MM.1S (cell line): ENCODE measurements around the gene CHAF1A.

ENCODE experiments used
- DNase-seq: peaks from one replicate; pipeline ENCODE4 v3.0.0-alpha.2; 2015
- H2AFZ ChIP-seq: fragments of 300-600 bp; sonication (generic); 2 replicates; pipeline ENCODE4 v1.6.0; 2016; ENCODE audit warnings: antibody characterized with exemption, low read length
- H3F3A ChIP-seq: fragments of 300-600 bp; sonication (generic); 2 replicates; pipeline ENCODE4 v1.6.1; 2016; ENCODE audit warnings: mild to moderate bottlenecking, antibody characterized with exemption, low read length, moderate library complexity, mixed read lengths; ENCODE audit not compliant: insufficient read depth
- H3K27ac ChIP-seq: fragments of 300-600 bp; sonication (generic); 2 replicates; pipeline ENCODE4 v1.5.1; 2016; ENCODE audit warnings: mild to moderate bottlenecking, low read length
- H3K27me3 ChIP-seq: fragments of 300-600 bp; sonication (generic); replicated peaks from 2 replicates; pipeline ENCODE4 v1.6.0; 2016; ENCODE audit warnings: low read length; ENCODE audit not compliant: insufficient read depth
- H3K36me3 ChIP-seq: fragments of 300-600 bp; sonication (generic); replicated peaks from 2 replicates; pipeline ENCODE4 v1.6.1; 2016; ENCODE audit warnings: mild to moderate bottlenecking, low read length, mixed read lengths; ENCODE audit not compliant: insufficient read depth
- H3K4me1 ChIP-seq: fragments of 300-600 bp; sonication (generic); 2 replicates; pipeline ENCODE4 v1.6.1; 2016; ENCODE audit warnings: low read length, mixed read lengths
- H3K4me2 ChIP-seq: fragments of 300-600 bp; sonication (generic); 2 replicates; pipeline ENCODE4 v1.6.0; 2016; ENCODE audit warnings: low read depth, low read length
- H3K4me3 ChIP-seq: fragments of 300-600 bp; sonication (generic); 2 replicates; pipeline ENCODE4 v1.5.1; 2016; ENCODE audit warnings: low read length, mixed read lengths
- H3K79me2 ChIP-seq: fragments of 300-600 bp; sonication (generic); 2 replicates; pipeline ENCODE4 v1.6.1; 2016; ENCODE audit warnings: mixed run types, low read length, mixed read lengths
- H3K9ac ChIP-seq: fragments of 300-600 bp; sonication (generic); 2 replicates; pipeline ENCODE4 v1.6.1; 2016; ENCODE audit warnings: low read length, mixed read lengths
- H3K9me2 ChIP-seq: fragments of 300-600 bp; sonication (generic); replicated peaks from 2 replicates; pipeline ENCODE4 v1.6.1; 2016; ENCODE audit warnings: mild to moderate bottlenecking, low read length, mixed read lengths; ENCODE audit not compliant: insufficient read depth
- H3K9me3 ChIP-seq: fragments of 300-600 bp; sonication (generic); replicated peaks from 2 replicates; pipeline ENCODE4 v1.6.1; 2016; ENCODE audit warnings: mild to moderate bottlenecking, low read length, mixed read lengths; ENCODE audit not compliant: insufficient read depth
- H4K20me1 ChIP-seq: fragments of 300-600 bp; sonication (generic); 2 replicates; pipeline ENCODE4 v1.6.1; 2016; ENCODE audit warnings: mild to moderate bottlenecking, low read length, moderate library complexity, mixed read lengths; ENCODE audit not compliant: insufficient read depth
- EZH2 ChIP-seq: fragments of 300-600 bp; sonication (generic); optimal IDR thresholded peaks from 2 replicates; pipeline ENCODE3; 2017; ENCODE audit warnings: low read depth, mild to moderate bottlenecking, antibody characterized with exemption, low read length, mixed read lengths
- EZH2phosphoT487 ChIP-seq: fragments of 300-600 bp; sonication (generic); IDR thresholded peaks from 2 replicates; pipeline ENCODE4 v1.6.1; 2018; ENCODE audit warnings: antibody characterized with exemption, low read length
- TF ChIP-seq, protein P1 (sequence below): fragments of 300-600 bp; sonication (generic); IDR thresholded peaks from 2 replicates; pipeline ENCODE4 v1.5.1; 2016; ENCODE audit warnings: antibody characterized with exemption, low read length, mixed read lengths

CHAF1A gene

DNA sequence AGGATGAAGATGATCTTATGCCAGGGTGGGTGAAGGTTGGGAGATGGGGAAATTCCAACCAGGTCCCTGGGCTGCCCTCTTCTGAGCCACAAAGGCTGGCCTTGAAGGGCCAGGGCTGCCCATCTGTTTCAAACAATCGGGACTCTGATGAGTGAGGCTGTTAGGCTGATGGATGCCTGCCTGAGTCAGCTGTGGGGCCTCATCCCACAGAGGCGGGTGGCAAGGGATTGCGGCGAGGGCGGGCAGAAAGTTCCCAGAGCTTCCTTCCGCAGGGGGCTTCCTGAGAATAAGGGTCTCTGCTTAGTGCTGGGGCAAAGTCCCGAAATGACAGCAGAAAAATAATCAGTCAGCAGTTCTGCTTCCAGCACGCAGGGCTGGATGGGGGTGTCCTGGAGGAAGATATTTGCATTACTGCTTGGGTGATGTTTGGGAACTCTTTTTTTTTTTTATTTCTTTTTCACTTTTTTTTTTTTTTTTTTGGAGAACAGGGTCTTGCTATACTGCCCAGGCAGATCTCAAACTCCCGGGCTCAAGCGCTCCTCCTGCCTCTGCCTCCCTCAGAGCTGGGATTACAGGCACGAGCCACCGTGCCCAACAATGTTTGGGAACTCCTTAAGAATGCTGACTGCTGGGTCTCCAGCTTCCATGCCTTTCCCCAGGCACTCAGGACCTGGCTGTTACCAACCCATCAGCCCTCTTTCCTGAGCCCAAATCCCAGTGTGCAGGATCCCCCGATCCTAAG lies 16.2 kb upstream of the CHAF1A start:
- Histone ChIP-seq H2AFZ (no peak overlapping the region), H3K27me3 (no peaks in the 10 kb centered on the region), H3K9me3 (no peaks in the 10 kb centered on the region), H3K4me1 (no peaks in the 10 kb centered on the region), H3K4me3 (no peak overlapping the region), H4K20me1 (0 out of 2 replicates have a peak, but pooled peaks cover 17% of the 10 kb centered on the region), H3F3A (no peaks in the 10 kb centered on the region), H3K79me2 (peaks cover 96% of the 10 kb centered on the region), H3K9me2 (no peaks in the 10 kb centered on the region), H3K27ac (no peak overlapping the region), H3K4me2 (no peak overlapping the region), H3K36me3 (no peaks in the 10 kb centered on the region; the same call in 1 of the 2 replicates), H3K9ac (no peak overlapping the region)
- no peak for DNase-seq
- TF ChIP-seq EZH2 = no peak
- TF ChIP-seq, protein P1, sequence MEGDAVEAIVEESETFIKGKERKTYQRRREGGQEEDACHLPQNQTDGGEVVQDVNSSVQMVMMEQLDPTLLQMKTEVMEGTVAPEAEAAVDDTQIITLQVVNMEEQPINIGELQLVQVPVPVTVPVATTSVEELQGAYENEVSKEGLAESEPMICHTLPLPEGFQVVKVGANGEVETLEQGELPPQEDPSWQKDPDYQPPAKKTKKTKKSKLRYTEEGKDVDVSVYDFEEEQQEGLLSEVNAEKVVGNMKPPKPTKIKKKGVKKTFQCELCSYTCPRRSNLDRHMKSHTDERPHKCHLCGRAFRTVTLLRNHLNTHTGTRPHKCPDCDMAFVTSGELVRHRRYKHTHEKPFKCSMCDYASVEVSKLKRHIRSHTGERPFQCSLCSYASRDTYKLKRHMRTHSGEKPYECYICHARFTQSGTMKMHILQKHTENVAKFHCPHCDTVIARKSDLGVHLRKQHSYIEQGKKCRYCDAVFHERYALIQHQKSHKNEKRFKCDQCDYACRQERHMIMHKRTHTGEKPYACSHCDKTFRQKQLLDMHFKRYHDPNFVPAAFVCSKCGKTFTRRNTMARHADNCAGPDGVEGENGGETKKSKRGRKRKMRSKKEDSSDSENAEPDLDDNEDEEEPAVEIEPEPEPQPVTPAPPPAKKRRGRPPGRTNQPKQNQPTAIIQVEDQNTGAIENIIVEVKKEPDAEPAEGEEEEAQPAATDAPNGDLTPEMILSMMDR = no peak

DNA sequence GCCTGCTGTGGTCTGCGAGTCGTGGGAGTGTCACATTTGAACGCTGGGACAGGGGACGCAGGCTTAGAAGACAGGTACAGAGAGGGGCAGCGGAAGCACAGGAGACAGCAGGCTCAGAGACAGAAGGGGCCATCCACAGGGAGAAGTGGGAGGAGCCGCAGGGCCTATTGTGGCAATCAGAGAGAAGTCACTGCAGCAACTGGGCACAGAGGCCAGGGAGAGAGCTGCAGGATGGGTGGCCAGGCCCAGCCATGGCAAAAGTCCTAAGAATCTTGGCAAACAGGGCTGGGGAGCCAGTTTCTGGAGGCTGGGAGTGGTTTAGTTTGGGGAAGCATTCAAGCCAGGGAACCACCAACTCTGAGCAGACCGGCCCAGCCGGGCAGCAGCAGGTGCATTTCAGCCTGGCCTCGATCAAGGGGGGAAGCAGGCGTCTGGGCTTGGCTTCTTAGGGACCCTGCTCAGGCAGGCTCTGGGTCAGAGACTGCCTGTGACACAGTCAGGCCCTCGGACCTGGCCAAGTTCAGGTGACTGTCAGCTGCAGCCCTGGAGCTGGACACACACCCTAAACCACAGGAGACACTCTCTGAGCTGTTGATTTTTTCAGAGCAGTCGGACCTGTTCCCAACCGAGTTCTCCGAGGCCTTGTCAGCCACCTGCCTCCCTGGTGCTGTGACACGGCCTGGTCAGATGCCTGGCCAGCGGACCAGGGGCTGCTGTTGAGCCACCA lies 13.9 kb upstream of the CHAF1A start:
- no peaks in the 10 kb centered on the region for H3K9me3 ChIP-seq
- H3K9ac ChIP-seq = no peak overlapping the region
- no peak overlapping the region for H3K4me2 ChIP-seq
- H3K36me3 ChIP-seq = no peaks in the 10 kb centered on the region
- TF ChIP-seq, protein P1 = no peak
- TF ChIP-seq EZH2phosphoT487 (no peak), EZH2 (no peak)
- no peak for DNase-seq
- H3K27me3 ChIP-seq = no peaks in the 10 kb centered on the region
- H3K4me3 ChIP-seq = no peak overlapping the region
- H4K20me1 ChIP-seq = peaks cover 25% of the 10 kb centered on the region; the same call in 1 of the 2 replicates
- H3K9me2 ChIP-seq = no peaks in the 10 kb centered on the region
- no peak overlapping the region for H2AFZ ChIP-seq
- peaks cover 98% of the 10 kb centered on the region for H3K79me2 ChIP-seq
- H3F3A ChIP-seq = no peaks in the 10 kb centered on the region
- no peak overlapping the region for H3K27ac ChIP-seq
- no peaks in the 10 kb centered on the region for H3K4me1 ChIP-seq

DNA sequence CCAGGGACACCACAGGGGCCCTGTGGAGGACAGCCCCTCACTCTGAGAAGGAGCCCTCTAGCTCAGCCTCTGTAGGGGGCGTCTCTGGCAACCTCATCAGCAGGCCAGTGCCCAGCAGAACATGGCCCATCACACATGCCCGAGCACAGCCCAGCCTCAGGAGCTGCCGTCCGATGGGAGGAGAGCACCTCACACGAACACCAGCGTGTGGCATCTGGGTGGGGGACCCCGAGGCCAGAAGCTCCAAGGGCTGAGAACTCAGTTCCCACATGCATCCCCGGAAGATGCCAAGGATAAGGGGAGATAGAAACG lies 13.4 kb upstream of the CHAF1A start:
- H3K9me2 ChIP-seq = no peaks in the 10 kb centered on the region
- H3F3A ChIP-seq = no peaks in the 10 kb centered on the region
- peaks cover 3% of the 10 kb centered on the region for H3K4me1 ChIP-seq
- H3K9ac ChIP-seq = no peak overlapping the region
- no peak overlapping the region for H3K4me3 ChIP-seq
- H3K9me3 ChIP-seq = no peaks in the 10 kb centered on the region
- DNase-seq = no peak
- H3K4me2 ChIP-seq = no peak overlapping the region
- TF ChIP-seq, protein P1 = no peak
- no peak for TF ChIP-seq EZH2
- TF ChIP-seq EZH2phosphoT487 = no peak
- no peak overlapping the region for H2AFZ ChIP-seq
- no peaks in the 10 kb centered on the region for H3K36me3 ChIP-seq
- no peak overlapping the region for H3K27ac ChIP-seq
- no peaks in the 10 kb centered on the region for H3K27me3 ChIP-seq
- H3K79me2 ChIP-seq = peaks cover 98% of the 10 kb centered on the region
- peaks cover 24% of the 10 kb centered on the region for H4K20me1 ChIP-seq
